NB4 (cell line): Measurements from ENCODE around the gene MTHFR.
A peak's percentile ranks its signal among the peaks of the same experiment; 100 is the strongest.

Experiments
- DNase-seq: peaks from one replicate; pipeline ENCODE4 v3.0.0; 2010; ENCODE audit warnings: low read depth
- H3K4me3 ChIP-seq: one replicate; pipeline ENCODE4 v1.5.1; 2011; ENCODE audit warnings: mild to moderate bottlenecking, low read depth, low read length, moderate library complexity
- MYC ChIP-seq: IDR thresholded peaks from 2 replicates; pipeline ENCODE4 v1.6.1; 2011; ENCODE audit warnings: low read depth, low read length
- POLR2A ChIP-seq: IDR thresholded peaks from 2 replicates; pipeline ENCODE4 v1.6.1; 2011; ENCODE audit warnings: mild to moderate bottlenecking; ENCODE audit not compliant: insufficient read length; ENCODE audit errors: extremely low read depth
- TF ChIP-seq, protein P1 (sequence below): IDR thresholded peaks from 2 replicates; pipeline ENCODE4 v1.6.1; 2011; ENCODE audit warnings: low read depth, low read length
- TF ChIP-seq, protein P2 (sequence below): IDR thresholded peaks from one replicate; pipeline ENCODE4 v1.5.1; 2012; ENCODE audit warnings: low read depth, low read length

Gene MTHFR

DNA sequence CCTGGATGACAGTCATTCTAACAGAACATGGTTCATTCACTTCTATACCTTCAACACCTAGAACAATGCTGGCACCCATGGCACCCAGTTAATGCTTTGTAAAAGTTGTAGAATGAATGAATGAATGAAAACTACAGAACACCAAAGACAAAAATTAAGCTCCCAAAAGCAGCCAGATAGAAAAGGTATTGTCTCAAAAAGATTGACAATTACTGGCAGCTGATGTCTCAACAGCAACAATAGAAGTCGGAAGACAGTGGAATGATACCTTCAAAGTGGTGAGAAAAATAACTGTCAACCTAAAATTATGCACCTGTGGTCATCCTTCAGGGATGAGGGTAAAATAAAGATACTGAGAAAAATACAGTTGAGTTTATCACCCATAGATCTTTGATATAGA is 48.7 kb downstream of the MTHFR start:
- H3K4me3 ChIP-seq = no peak overlapping the region
- no peak for DNase-seq
- TF ChIP-seq, protein P1, sequence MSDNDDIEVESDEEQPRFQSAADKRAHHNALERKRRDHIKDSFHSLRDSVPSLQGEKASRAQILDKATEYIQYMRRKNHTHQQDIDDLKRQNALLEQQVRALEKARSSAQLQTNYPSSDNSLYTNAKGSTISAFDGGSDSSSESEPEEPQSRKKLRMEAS = no peak
- TF ChIP-seq POLR2A = no peak
- TF ChIP-seq, protein P2, sequence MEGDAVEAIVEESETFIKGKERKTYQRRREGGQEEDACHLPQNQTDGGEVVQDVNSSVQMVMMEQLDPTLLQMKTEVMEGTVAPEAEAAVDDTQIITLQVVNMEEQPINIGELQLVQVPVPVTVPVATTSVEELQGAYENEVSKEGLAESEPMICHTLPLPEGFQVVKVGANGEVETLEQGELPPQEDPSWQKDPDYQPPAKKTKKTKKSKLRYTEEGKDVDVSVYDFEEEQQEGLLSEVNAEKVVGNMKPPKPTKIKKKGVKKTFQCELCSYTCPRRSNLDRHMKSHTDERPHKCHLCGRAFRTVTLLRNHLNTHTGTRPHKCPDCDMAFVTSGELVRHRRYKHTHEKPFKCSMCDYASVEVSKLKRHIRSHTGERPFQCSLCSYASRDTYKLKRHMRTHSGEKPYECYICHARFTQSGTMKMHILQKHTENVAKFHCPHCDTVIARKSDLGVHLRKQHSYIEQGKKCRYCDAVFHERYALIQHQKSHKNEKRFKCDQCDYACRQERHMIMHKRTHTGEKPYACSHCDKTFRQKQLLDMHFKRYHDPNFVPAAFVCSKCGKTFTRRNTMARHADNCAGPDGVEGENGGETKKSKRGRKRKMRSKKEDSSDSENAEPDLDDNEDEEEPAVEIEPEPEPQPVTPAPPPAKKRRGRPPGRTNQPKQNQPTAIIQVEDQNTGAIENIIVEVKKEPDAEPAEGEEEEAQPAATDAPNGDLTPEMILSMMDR = no peak
- TF ChIP-seq MYC = no peak

DNA sequence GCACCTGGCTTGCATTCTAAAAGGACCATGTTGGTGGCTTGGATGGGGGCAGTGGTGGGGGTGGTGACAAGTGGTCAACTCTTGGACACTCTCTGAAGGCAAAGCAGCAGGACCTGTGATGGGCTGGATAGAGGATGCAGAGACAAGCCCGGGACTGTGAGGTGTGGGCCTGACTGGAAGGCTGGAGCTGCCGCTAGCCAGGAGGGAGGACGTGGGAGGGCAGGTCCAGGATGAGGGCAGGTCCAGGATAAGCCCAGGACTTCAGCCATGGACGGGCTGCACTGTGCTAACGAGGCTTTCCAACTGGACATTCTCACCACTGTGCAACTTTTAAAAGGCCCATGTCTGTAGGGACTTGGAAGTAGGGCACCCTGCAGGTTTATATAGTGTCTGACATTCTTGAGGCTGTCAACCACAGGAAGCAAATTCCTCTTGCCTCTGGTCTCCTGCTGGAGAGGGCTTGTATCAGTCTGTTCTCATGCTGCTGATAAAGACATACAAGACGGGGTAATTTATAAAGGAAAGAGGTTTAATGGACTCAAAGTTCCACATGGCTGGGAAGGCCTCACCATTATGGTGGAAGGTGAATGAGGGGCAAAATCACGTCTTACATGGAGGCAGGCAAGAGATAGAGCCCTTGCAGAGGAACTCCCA is 52.1 kb downstream of the MTHFR start:
- no peak for DNase-seq
- H3K4me3 ChIP-seq = no peak overlapping the region
- no peak for TF ChIP-seq MYC
- no peak for TF ChIP-seq POLR2A
- TF ChIP-seq, protein P2 = no peak
- TF ChIP-seq, protein P1 = no peak

DNA sequence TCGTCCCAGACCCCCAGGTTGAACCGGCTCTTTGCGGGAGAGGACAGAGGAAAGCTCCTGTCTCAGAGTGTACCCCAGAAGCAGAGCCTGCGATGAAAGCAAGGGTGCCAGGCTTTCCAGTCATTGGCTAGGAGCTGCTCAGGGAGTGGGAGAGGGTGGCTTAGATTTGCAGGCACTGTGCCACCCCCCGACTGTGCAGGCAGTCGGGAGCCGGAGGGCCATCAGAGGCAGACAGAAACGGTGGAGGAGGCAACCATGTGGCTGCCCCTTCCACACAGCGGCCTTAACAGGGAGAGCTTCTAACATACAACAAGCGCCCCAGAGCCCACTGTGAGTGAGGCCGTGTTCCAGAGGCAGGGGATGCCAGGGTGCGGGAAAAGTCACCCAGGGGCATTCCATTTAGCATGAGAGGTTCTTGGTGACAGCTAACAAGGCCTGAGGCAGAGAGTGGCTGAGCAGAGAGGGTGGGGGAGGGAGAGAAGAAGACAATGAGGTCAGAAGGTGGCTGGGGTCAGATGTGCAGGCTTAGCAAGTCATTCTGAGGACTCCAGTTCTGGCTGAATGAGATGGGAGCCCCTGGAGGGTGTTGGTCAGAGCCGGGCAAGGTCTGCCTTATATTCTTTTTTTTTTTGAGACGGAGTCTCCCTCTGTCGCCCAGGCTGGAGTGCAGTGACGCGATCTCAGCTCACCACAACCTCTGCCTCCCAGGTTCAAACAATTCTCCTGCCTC is 53.2 kb downstream of the MTHFR start:
- no peak overlapping the region for H3K4me3 ChIP-seq
- peak; percentile 17 for DNase-seq
- TF ChIP-seq MYC (no peak), POLR2A (no peak)
- TF ChIP-seq, protein P1 = no peak
- TF ChIP-seq, protein P2 = no peak

DNA sequence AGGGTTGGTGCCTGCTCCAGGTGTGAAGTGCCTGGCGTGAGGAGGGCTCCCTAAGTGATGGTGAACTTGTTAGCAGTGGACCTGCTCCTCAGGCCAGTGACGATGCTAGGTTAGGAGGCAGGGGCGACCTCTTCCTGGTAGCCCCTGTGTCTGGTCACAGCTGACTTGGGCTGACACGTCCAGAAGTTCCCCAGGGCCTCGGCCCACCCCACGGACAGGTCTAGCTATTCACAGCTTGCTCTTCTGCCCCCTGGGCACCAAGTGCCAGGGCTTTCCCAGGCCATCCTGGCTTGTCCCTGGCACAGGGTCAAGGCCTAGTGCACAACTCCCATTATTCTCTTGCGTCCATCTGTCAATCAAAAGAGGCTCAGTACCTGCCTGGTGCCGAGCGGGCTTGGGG is 54.7 kb downstream of the MTHFR start:
- no peak overlapping the region for H3K4me3 ChIP-seq
- TF ChIP-seq POLR2A (no peak), MYC (no peak)
- TF ChIP-seq, protein P1 = no peak
- TF ChIP-seq, protein P2 = no peak

DNA sequence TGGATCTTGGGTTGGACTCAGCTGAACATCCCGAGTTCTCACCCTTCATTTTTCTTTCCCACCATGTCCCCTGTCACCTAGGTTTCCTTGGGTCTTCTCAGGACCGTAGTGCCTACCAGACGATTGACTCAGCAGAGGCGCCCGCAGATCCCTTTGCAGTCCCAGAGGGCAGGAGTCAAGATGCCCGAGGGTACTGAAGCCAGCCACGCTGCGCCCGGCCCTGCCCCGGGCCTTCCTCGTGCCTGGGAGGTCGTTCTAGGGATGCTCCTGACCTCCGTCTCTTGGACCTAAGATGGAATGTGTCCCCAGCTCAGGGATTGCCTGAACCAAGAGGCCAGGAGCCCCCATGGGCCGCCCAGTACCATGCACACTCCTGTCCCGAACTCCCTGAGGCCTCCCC is 55.8 kb downstream of the MTHFR start:
- DNase-seq = no peak
- TF ChIP-seq, protein P2 = no peak
- no peak for TF ChIP-seq MYC
- TF ChIP-seq, protein P1 = no peak
- no peak for TF ChIP-seq POLR2A
- H3K4me3 ChIP-seq = no peak overlapping the region

More for the DNA sequence above, 54.7 kb downstream of the MTHFR start:
- DNase-seq = no peak
